ENCODE measurements around the gene UBR4. TPM values are rescaled to one million over a fixed set of nuclear protein-coding genes. Genes with fewer than 3 reads are reported as not detected.

UBR4 gene
- polyA plus RNA-seq, 1 of the 3 experiments (the other 2 are of a cell fraction) = 68.7 TPM

DNA sequence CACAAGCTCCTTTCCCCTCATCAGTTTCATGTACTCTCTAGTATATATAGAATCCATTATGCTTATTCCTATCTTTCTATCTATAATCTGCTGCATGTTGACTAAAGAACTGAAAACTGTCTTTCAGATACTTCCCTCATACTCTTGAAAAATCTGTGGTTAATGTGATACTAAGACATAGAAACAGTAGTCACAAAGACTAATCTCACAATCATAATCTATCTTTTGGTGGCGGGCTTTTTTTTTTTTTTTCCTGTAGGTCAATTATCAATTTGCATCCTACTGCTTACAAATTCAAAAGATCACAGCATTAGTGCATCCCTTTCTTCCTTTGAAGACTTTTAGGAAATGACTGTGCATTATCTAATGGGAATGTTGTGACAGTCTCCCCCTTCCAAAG lies 4.7 kb downstream of the UBR4 start (continued):
- TF ChIP-seq, protein P1, sequence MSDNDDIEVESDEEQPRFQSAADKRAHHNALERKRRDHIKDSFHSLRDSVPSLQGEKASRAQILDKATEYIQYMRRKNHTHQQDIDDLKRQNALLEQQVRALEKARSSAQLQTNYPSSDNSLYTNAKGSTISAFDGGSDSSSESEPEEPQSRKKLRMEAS (IDR thresholded peaks at IDR 0.05; ENCODE audit: low read depth) = no peak
- TF ChIP-seq, protein P2, sequence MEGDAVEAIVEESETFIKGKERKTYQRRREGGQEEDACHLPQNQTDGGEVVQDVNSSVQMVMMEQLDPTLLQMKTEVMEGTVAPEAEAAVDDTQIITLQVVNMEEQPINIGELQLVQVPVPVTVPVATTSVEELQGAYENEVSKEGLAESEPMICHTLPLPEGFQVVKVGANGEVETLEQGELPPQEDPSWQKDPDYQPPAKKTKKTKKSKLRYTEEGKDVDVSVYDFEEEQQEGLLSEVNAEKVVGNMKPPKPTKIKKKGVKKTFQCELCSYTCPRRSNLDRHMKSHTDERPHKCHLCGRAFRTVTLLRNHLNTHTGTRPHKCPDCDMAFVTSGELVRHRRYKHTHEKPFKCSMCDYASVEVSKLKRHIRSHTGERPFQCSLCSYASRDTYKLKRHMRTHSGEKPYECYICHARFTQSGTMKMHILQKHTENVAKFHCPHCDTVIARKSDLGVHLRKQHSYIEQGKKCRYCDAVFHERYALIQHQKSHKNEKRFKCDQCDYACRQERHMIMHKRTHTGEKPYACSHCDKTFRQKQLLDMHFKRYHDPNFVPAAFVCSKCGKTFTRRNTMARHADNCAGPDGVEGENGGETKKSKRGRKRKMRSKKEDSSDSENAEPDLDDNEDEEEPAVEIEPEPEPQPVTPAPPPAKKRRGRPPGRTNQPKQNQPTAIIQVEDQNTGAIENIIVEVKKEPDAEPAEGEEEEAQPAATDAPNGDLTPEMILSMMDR (IDR thresholded peaks at IDR 0.05) = no peak
- TF ChIP-seq SMC3 (IDR thresholded peaks at IDR 0.05; ENCODE audit: low read depth, low read length) (no peak), MXI1 (IDR thresholded peaks at IDR 0.05; ENCODE audit: low read depth, low read length) (no peak), TCF12 (IDR thresholded peaks at IDR 0.05) (no peak)
- TF ChIP-seq, protein P3, sequence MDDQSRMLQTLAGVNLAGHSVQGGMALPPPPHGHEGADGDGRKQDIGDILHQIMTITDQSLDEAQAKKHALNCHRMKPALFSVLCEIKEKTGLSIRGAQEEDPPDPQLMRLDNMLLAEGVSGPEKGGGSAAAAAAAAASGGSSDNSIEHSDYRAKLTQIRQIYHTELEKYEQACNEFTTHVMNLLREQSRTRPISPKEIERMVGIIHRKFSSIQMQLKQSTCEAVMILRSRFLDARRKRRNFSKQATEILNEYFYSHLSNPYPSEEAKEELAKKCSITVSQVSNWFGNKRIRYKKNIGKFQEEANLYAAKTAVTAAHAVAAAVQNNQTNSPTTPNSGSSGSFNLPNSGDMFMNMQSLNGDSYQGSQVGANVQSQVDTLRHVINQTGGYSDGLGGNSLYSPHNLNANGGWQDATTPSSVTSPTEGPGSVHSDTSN (IDR thresholded peaks at IDR 0.05) = no peak

DNA sequence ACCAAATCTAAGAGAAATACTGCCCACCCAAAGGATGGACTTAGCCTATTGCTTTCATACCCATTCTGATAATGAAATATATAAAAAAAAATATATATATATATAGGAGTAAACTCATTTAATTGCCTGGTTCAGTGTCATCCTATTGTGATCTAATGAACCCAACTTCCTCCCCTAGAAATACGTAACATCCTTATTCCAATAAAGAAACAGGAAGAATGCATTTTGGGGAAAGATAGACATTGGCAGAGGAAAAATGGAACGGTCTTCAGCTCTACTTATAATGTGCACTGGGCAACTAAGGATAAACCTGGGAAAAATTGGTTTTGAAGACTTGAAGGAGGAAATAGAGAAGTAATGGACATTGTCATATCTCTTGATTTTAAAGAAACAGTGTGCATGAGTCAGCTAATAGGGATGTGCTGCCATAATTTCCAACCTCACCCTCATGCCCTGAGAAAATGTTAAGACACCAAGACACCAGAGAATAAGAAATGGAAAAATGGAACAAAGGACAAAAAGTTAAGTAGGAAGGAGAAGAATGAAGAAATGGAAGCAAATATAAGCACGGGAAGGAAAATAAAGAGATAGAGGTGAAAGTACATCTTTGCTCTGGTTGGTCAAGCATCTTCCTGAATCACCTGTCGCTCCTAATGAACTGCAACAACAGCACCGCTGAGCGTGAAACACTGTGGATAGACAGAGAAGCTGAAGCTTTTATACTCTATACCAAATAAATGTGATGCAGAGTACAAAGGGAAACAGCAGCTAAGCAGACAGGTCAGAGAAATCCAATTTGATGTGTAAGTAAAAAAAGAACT lies 5.4 kb downstream of the UBR4 start:
- Histone ChIP-seq H3K4me3 (ENCODE audit: low read depth in 2 of 2, low read length in 1 of 2) (no peak overlapping the region), H3K36me3 (replicated peaks in 1 of 2; ENCODE audit: control insufficient read depth in 1 of 2, insufficient read depth in 2 of 2, low read length in 1 of 2) (peaks cover 6 to 11% of the 10 kb centered on the region in 2 experiments), H3K9me3 (no peaks in the 10 kb centered on the region), H3K9me2 (no peaks in the 10 kb centered on the region), H4K20me1 (ENCODE audit: insufficient read depth) (peaks cover 97% of the 10 kb centered on the region), H3K9ac (no peak overlapping the region), H3K27ac (ENCODE audit: low read depth in 2 of 2, low read length in 1 of 2) (peak overlapping the region in 1 of 2 experiments; percentile 41; a peak in 2 of 4 replicates), H3K27me3 (ENCODE audit: insufficient read depth) (no peaks in the 10 kb centered on the region), H2AFZ (ENCODE audit: low read depth) (no peak overlapping the region), H3K4me1 (ENCODE audit: control insufficient read depth in 1 of 2, insufficient read depth in 2 of 2, low read depth in 1 of 2, low read length in 1 of 2) (peaks cover 13 to 24% of the 10 kb centered on the region in 2 experiments), H3F3A (replicated peaks; ENCODE audit: insufficient read depth) (peaks cover 30% of the 10 kb centered on the region), H3K79me2 (ENCODE audit: insufficient read depth) (peaks cover 100% of the 10 kb centered on the region), H3K4me2 (peak overlapping the region; percentile 12; the same call in 1 of the 2 replicates)
- CTCF ChIA-PET = interaction anchor here (0.7 to 1.1 kb wide), 2 partner anchors 291 to 446 kb away, joined by 3 to 4 read pairs; no protein-coding TSS in a partner anchor
- POLR2A ChIA-PET = no interaction called here
- peak; percentile 10; the same call in 1 of the 2 replicates for TF ChIP-seq JUND (IDR thresholded peaks at IDR 0.05)
- TF ChIP-seq MXI1 (IDR thresholded peaks at IDR 0.05; ENCODE audit: low read depth, low read length) = no peak
- DNase-seq = no peak
- WGBS (ENCODE audit: low lambda C conversion rate) = 91% methylated on average over 6 of the region's 6 CpGs

DNA sequence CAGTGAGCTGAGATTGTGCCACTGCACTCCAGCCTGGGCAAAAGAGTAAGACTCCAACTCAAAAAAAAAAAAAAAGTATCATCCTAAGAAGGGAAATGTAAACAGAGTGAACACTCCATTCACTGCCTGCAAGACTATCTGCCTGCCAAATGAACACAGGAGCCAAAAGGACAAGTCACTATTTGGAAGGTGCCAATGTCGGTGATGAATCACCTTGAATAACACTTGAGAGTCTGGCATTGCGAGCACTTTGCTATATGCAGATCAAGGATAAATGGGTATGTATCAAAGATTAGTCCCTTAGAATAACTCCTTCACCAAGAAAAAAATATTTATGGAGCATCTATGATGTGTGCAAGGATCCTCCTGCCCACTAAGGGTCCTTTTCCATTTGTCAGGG lies 6.6 kb downstream of the UBR4 start:
- Histone ChIP-seq H3K27ac (ENCODE audit: low read depth in 2 of 2, low read length in 1 of 2) (peak overlapping the region in 1 of 2 experiments; percentile 41; a peak in 1 of 4 replicates), H3K9me2 (no peaks in the 10 kb centered on the region), H3K4me3 (ENCODE audit: low read depth in 2 of 2, low read length in 1 of 2) (no peak overlapping the region), H3K4me2 (no peak overlapping the region), H3K36me3 (replicated peaks in 1 of 2; ENCODE audit: control insufficient read depth in 1 of 2, insufficient read depth in 2 of 2, low read length in 1 of 2) (peaks cover 8 to 23% of the 10 kb centered on the region in 2 experiments), H3K9ac (no peak overlapping the region), H3F3A (replicated peaks; ENCODE audit: insufficient read depth) (peaks cover 30% of the 10 kb centered on the region), H3K27me3 (ENCODE audit: insufficient read depth) (no peaks in the 10 kb centered on the region), H4K20me1 (ENCODE audit: insufficient read depth) (peaks cover 98% of the 10 kb centered on the region), H2AFZ (ENCODE audit: low read depth) (no peak overlapping the region), H3K79me2 (ENCODE audit: insufficient read depth) (peaks cover 100% of the 10 kb centered on the region), H3K4me1 (ENCODE audit: control insufficient read depth in 1 of 2, insufficient read depth in 2 of 2, low read depth in 1 of 2, low read length in 1 of 2) (peaks cover 10 to 22% of the 10 kb centered on the region in 2 experiments), H3K9me3 (no peaks in the 10 kb centered on the region)
- ChIA-PET CTCF (no interaction called here), POLR2A (no interaction called here)
- WGBS (ENCODE audit: low lambda C conversion rate) = 62% methylated on average over 2 of the region's 2 CpGs
- no peak for DNase-seq
- TF ChIP-seq GABPA (IDR thresholded peaks at IDR 0.05; ENCODE audit: low read depth) = no peak
- no peak for TF ChIP-seq ELF1 (IDR thresholded peaks at IDR 0.05)
- no peak for TF ChIP-seq MEF2A (IDR thresholded peaks at IDR 0.05; ENCODE audit: borderline replicate concordance, low read depth)
- TF ChIP-seq, protein P4, sequence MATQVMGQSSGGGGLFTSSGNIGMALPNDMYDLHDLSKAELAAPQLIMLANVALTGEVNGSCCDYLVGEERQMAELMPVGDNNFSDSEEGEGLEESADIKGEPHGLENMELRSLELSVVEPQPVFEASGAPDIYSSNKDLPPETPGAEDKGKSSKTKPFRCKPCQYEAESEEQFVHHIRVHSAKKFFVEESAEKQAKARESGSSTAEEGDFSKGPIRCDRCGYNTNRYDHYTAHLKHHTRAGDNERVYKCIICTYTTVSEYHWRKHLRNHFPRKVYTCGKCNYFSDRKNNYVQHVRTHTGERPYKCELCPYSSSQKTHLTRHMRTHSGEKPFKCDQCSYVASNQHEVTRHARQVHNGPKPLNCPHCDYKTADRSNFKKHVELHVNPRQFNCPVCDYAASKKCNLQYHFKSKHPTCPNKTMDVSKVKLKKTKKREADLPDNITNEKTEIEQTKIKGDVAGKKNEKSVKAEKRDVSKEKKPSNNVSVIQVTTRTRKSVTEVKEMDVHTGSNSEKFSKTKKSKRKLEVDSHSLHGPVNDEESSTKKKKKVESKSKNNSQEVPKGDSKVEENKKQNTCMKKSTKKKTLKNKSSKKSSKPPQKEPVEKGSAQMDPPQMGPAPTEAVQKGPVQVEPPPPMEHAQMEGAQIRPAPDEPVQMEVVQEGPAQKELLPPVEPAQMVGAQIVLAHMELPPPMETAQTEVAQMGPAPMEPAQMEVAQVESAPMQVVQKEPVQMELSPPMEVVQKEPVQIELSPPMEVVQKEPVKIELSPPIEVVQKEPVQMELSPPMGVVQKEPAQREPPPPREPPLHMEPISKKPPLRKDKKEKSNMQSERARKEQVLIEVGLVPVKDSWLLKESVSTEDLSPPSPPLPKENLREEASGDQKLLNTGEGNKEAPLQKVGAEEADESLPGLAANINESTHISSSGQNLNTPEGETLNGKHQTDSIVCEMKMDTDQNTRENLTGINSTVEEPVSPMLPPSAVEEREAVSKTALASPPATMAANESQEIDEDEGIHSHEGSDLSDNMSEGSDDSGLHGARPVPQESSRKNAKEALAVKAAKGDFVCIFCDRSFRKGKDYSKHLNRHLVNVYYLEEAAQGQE (IDR thresholded peaks at IDR 0.05; ENCODE audit: low read depth, low read length) = no peak
- no peak for TF ChIP-seq TCF12 (IDR thresholded peaks at IDR 0.05)
- TF ChIP-seq JUND (IDR thresholded peaks at IDR 0.05) = no peak
- no peak for TF ChIP-seq POLR2AphosphoS5 (IDR thresholded peaks at IDR 0.05; ENCODE audit: low read depth, low read length)
- 0 out of 2 replicates have a peak, but pooled peaks have one; percentile 18 for TF ChIP-seq FOSL2 (IDR thresholded peaks at IDR 0.05; ENCODE audit: borderline replicate concordance, low read depth)
- TF ChIP-seq NRF1 (IDR thresholded peaks at IDR 0.05; ENCODE audit: low read depth, low read length) = no peak
- TF ChIP-seq, protein P5, sequence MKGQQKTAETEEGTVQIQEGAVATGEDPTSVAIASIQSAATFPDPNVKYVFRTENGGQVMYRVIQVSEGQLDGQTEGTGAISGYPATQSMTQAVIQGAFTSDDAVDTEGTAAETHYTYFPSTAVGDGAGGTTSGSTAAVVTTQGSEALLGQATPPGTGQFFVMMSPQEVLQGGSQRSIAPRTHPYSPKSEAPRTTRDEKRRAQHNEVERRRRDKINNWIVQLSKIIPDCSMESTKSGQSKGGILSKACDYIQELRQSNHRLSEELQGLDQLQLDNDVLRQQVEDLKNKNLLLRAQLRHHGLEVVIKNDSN (IDR thresholded peaks at IDR 0.05; ENCODE audit: borderline replicate concordance, low read depth) = no peak
- no peak for TF ChIP-seq YY1 (IDR thresholded peaks at IDR 0.05; ENCODE audit: low read depth)
- no peak for TF ChIP-seq RAD21 (IDR thresholded peaks at IDR 0.05; ENCODE audit: low read length)
- no peak for TF ChIP-seq EZH2phosphoT487 (IDR thresholded peaks at IDR 0.05; ENCODE audit: borderline replicate concordance, low read depth)
- no peak for TF ChIP-seq MXI1 (IDR thresholded peaks at IDR 0.05; ENCODE audit: low read depth, low read length)
